HepG2 (cell line): Measurements from ENCODE around the gene CD300A. TPM values are rescaled to one million over a fixed set of nuclear protein-coding genes. Genes with fewer than 3 reads are reported as not detected.

Experiments used
- CCAR2 ChIP-seq: fragments of 200-400 bp; formaldehyde crosslinking; optimal IDR thresholded peaks from 2 replicates; pipeline ENCODE3; 2018; ENCODE audit warnings: low read depth, mild to moderate bottlenecking, low read length, moderate library complexity
- CHCHD3 ChIP-seq: sonication (generic); formaldehyde crosslinking; IDR thresholded peaks from 2 replicates; pipeline ENCODE4 v1.8.0; 2022; ENCODE audit warnings: mild to moderate bottlenecking, missing genetic modification reagents, moderate library complexity
- IKZF5 ChIP-seq: IDR thresholded peaks from 2 replicates; pipeline ENCODE4 v1.6.1; 2018; ENCODE audit warnings: missing genetic modification reagents, mild to moderate bottlenecking, missing compliant biosample characterization
- MED13 ChIP-seq: sonication (generic); formaldehyde crosslinking; IDR thresholded peaks from 2 replicates; pipeline ENCODE4 v1.5.0; 2020; ENCODE audit warnings: missing genetic modification reagents
- MZF1 ChIP-seq: sonication (generic); formaldehyde crosslinking; IDR thresholded peaks from 2 replicates; pipeline ENCODE4 v1.8.1; 2023; ENCODE audit warnings: mild to moderate bottlenecking, missing genetic modification reagents, borderline replicate concordance
- SNAI1 ChIP-seq: sonication (generic); formaldehyde crosslinking; IDR thresholded peaks from 2 replicates; pipeline ENCODE4 v1.5.0; 2020; ENCODE audit warnings: mild to moderate bottlenecking, missing genetic modification reagents, borderline replicate concordance
- SP1 ChIP-seq, 2 experiments: fragments of 450-650 bp in 1 of 2; sonication (generic) in 1 of 2; formaldehyde crosslinking in 1 of 2; IDR thresholded peaks; 2 replicates each; pipeline versions ENCODE4 v1.4.0 to v1.6.1; 2016 to 2020; ENCODE audit warnings: missing genetic modification reagents in 1 of 2
- TAF15 ChIP-seq: fragments of 200-400 bp; formaldehyde crosslinking; IDR thresholded peaks from one replicate; pipeline ENCODE4 v1.6.1; 2018; ENCODE audit warnings: mild to moderate bottlenecking, low read depth, low read length; ENCODE audit not compliant: poor library complexity, severe bottlenecking
- ZFP36 ChIP-seq: fragments of 150-350 bp; IDR thresholded peaks from 2 replicates; pipeline ENCODE4 v1.6.1; 2018; ENCODE audit warnings: borderline replicate concordance, low read length, low read depth; ENCODE audit not compliant: partially characterized antibody
- ZMYM4 ChIP-seq: sonication (generic); formaldehyde crosslinking; IDR thresholded peaks from 2 replicates; pipeline ENCODE4 v1.8.1; 2023; ENCODE audit warnings: mild to moderate bottlenecking, missing genetic modification reagents
- ZNF232 ChIP-seq: sonication (generic); formaldehyde crosslinking; IDR thresholded peaks from 2 replicates; pipeline ENCODE4 v1.4.0; 2020; ENCODE audit warnings: missing genetic modification reagents, borderline replicate concordance
- ZNF3 ChIP-seq: IDR thresholded peaks from 2 replicates; pipeline ENCODE4 v1.7.0; 2017; ENCODE audit warnings: inconsistent platforms
- ZNF335 ChIP-seq: sonication (generic); formaldehyde crosslinking; IDR thresholded peaks from 2 replicates; pipeline ENCODE4 v1.4.0; 2020; ENCODE audit warnings: missing genetic modification reagents
- ZNF33B ChIP-seq: sonication (generic); formaldehyde crosslinking; IDR thresholded peaks from 2 replicates; pipeline ENCODE4 v1.5.1; 2020; ENCODE audit warnings: mild to moderate bottlenecking, missing genetic modification reagents
- ZNF510 ChIP-seq: sonication (generic); formaldehyde crosslinking; IDR thresholded peaks from 2 replicates; pipeline ENCODE4 v1.4.0; 2020; ENCODE audit warnings: low read depth, mild to moderate bottlenecking, missing genetic modification reagents
- ZNF616 ChIP-seq: sonication (generic); formaldehyde crosslinking; IDR thresholded peaks from 2 replicates; pipeline ENCODE4 v1.5.0; 2020; ENCODE audit warnings: low read depth, mild to moderate bottlenecking, missing genetic modification reagents
- polyA plus RNA-seq, 8 experiments: library from polyadenylated mRNA; depleted of rRNA in 3 of 8; stranded (reverse) in 7 of 8; unstranded in 1 of 8; fragments of >200 nt; fragmentation: Illumina TruSeq in 4 of 8; extraction: Trizol in 4 of 8; gene quantifications; 2 replicates each; pipeline versions ENCODE4 v1.2.1 to v1.2.3, GENCODE V29; 2011 to 2016; ENCODE audit warnings: low read depth in 4 of 8, missing spikeins in 1 of 8, mixed read lengths in 1 of 8; ENCODE audit not compliant: insufficient read depth in 1 of 8
- total RNA-seq, 5 experiments: library from RNA; depleted of rRNA; stranded (reverse); fragments of >200 nt; fragmentation: Illumina TruSeq; extraction: Trizol; gene quantifications; 2 replicates each; pipeline ENCODE4 v1.2.3, GENCODE V29; 2016; ENCODE audit warnings: low read depth in 1 of 5

Gene CD300A
- total and polyA plus RNA-seq, 2 of the 13 experiments (the other 11 are each of a cell fraction or from before 2014, with no cell fraction given): not detected

GRCh38 chr17:74442291-74442669 lies 24.2 kb upstream of the CD300A start (continued):
- no peak for TF ChIP-seq SP1 (IDR thresholded peaks at IDR 0.05)
- TF ChIP-seq SP1 (CRISPR knock-in tag; IDR thresholded peaks at IDR 0.05): no peak
- no peak for TF ChIP-seq ZNF510 (CRISPR knock-in tag)
- TF ChIP-seq ZNF3: no peak
- no peak for TF ChIP-seq ZNF335 (CRISPR knock-in tag)
- no peak for TF ChIP-seq IKZF5
- no peak for TF ChIP-seq ZNF232 (CRISPR knock-in tag)
- TF ChIP-seq ZMYM4: no peak
- no peak for TF ChIP-seq CCAR2
- TF ChIP-seq ZFP36: no peak
- TF ChIP-seq ZNF616 (CRISPR knock-in tag): 0 out of 2 replicates have a peak, but pooled peaks have one; percentile 6
- TF ChIP-seq SNAI1: 0 out of 2 replicates have a peak, but pooled peaks have one; percentile 11
- TF ChIP-seq CHCHD3: peak; percentile 39; the same call in 1 of the 2 replicates
- TF ChIP-seq TAF15: no peak
- TF ChIP-seq MZF1 (CRISPR knock-in tag): 0 out of 2 replicates have a peak, but pooled peaks have one; percentile 61
- TF ChIP-seq ZNF33B (CRISPR knock-in tag): no peak
- no peak for TF ChIP-seq MED13
- TF ChIP-seq, all 625 proteins: peak for 18
